HepG2 (cell line): Measurements from ENCODE around the gene TMEM39A. TPM values are rescaled to one million over a fixed set of nuclear protein-coding genes. Genes with fewer than 3 reads are reported as not detected.

Experiments used
- CAMTA2 ChIP-seq: sonication (generic); formaldehyde crosslinking; IDR thresholded peaks from 2 replicates; pipeline ENCODE4 v1.4.0; 2020; ENCODE audit warnings: mild to moderate bottlenecking, missing genetic modification reagents, borderline replicate concordance
- CENPT ChIP-seq: sonication (generic); formaldehyde crosslinking; IDR thresholded peaks from 2 replicates; pipeline ENCODE4 v1.8.0; 2022; ENCODE audit warnings: low read depth, mild to moderate bottlenecking, moderate library complexity, missing genetic modification reagents
- TAF15 ChIP-seq: fragments of 200-400 bp; formaldehyde crosslinking; IDR thresholded peaks from one replicate; pipeline ENCODE4 v1.6.1; 2018; ENCODE audit warnings: mild to moderate bottlenecking, low read depth, low read length; ENCODE audit not compliant: poor library complexity, severe bottlenecking
- ZNF24 ChIP-seq: fragments of 450-650 bp; IDR thresholded peaks from 2 replicates; pipeline ENCODE4 v1.6.1; 2017; ENCODE audit warnings: antibody characterized with exemption, mild to moderate bottlenecking
- ZNF318 ChIP-seq: sonication (generic); formaldehyde crosslinking; IDR thresholded peaks from 2 replicates; pipeline ENCODE4 v1.4.0; 2020; ENCODE audit warnings: mild to moderate bottlenecking, missing genetic modification reagents
- polyA plus RNA-seq, 8 experiments: library from polyadenylated mRNA; depleted of rRNA in 3 of 8; stranded (reverse) in 7 of 8; unstranded in 1 of 8; fragments of >200 nt; fragmentation: Illumina TruSeq in 4 of 8; extraction: Trizol in 4 of 8; gene quantifications; 2 replicates each; pipeline versions ENCODE4 v1.2.1 to v1.2.3, GENCODE V29; 2011 to 2016; ENCODE audit warnings: low read depth in 4 of 8, missing spikeins in 1 of 8, mixed read lengths in 1 of 8; ENCODE audit not compliant: insufficient read depth in 1 of 8
- total RNA-seq, 5 experiments: library from RNA; depleted of rRNA; stranded (reverse); fragments of >200 nt; fragmentation: Illumina TruSeq; extraction: Trizol; gene quantifications; 2 replicates each; pipeline ENCODE4 v1.2.3, GENCODE V29; 2016; ENCODE audit warnings: low read depth in 1 of 5

TMEM39A gene
- total and polyA plus RNA-seq, 2 of the 13 experiments (the other 11 are each of a cell fraction or from before 2014, with no cell fraction given): 55.8 to 64.9 TPM

GRCh38 chr3:119500265-119500664 lies 36.9 kb upstream of the TMEM39A start (continued):
- TF ChIP-seq ZNF318 (CRISPR knock-in tag) (no peak), TAF15 (no peak), ZNF24 (no peak), CENPT (CRISPR knock-in tag) (no peak), CAMTA2 (CRISPR knock-in tag) (no peak)
